GM12801 (cell line): ENCODE measurements around the gene MAST4.

Experiments
- CTCF ChIP-seq: IDR thresholded peaks from one replicate; pipeline ENCODE4 v1.5.1; 2011; ENCODE audit warnings: control low read depth; ENCODE audit not compliant: insufficient read length; ENCODE audit errors: extremely low read depth

MAST4 gene

GRCh38 chr5:66603881-66604280, 7.7 kb downstream of the MAST4 start:
- TF ChIP-seq CTCF, result no peak

DNA sequence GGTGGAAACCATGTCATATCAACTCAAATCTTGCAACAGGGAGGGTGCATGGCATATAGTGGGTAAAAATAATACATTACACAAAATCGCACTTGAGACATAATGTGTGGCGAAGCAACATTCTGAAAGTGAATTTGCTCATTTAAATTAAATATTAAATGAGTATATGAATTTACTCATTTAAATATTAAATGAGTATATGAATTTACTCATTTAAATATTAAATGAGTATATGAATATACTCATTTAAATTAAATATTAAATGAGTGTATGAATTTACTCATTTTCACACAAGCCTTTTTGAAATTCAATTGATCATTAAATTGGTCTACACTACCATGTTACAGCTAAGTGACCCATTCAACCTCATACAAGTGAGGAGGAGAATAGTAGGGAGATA, 10.5 kb downstream of the MAST4 start:
- no peak for TF ChIP-seq CTCF

DNA sequence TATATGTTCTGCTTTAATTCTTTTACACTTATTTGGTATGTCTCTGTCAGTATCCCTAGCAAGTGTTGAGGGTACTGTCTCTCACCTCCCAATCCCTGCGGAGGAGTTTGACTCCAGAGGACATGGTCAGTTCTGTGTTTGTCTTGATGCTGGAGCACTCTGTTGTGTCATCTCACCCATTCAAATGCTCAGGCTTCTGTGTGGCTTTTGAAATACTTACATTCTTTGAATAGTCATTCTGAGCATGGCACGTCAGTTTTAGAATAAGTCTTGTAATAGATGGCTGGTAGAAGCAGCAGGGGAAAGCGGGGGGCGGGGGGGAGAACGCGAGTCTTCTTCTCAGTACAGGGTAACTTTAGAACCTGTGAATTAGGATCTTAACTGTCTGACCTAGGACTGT, 12.3 kb downstream of the MAST4 start:
- no peak for TF ChIP-seq CTCF

GRCh38 chr5:66609615-66610014, 13.4 kb downstream of the MAST4 start:
- no peak for TF ChIP-seq CTCF

DNA sequence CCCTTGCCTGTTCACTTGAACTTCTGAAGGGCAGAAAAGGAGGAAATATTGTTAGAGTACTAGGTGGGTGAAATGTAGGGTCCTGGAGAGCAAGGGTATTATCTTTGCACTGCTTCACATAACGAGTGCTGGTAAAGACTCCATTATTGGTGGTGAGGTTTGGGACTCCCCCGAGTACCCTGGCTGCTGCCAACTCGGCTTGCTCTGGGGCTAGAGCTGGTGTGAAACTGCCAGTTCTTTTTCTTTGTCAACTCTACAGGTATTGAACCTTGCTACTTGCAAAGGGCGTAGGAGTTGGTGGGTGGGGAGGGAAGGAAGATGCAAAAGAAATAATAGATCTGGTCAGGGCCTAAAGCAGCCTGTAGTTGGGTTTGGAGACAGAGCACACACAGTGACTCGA, 16.0 kb downstream of the MAST4 start:
- TF ChIP-seq CTCF, result no peak

DNA sequence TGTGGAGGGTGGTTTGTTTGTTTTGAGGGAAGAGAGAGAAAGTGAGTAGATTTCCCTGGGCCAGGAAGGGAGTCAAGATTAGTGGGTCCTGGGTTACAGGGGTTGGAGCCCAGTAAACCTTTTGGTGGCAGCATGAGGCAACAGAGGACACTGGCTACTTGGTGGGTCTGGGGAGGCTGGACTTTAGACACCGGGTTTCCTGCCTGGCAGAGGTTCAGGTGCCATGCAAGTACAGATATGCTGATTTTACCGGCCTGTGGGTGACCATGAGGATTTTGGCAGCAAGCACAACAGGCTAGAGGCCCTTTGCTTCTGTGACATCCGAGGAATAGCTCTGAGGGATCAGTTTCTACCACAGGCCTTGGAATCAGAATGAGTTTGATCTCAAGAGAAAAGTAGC, 18.9 kb downstream of the MAST4 start:
- no peak for TF ChIP-seq CTCF

DNA sequence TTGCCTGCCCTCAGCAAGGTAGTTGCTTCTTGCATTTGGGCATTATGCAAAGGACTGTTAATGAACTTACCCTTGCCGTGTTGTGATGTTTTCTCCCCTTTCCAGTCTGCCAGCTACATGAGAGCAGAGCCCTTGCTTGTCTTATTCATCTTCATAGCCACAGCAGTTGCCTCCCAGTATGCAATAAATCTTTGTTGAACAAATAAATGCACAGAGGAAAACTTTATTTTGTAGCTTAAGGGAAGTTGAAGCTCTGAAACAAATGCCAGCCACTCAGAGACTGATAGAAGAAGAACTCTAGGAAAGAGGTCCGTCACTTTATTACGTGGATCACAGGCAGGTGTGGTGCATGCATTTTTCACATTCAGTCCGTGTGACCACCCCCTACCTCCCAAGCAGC, 19.7 kb downstream of the MAST4 start:
- TF ChIP-seq CTCF, result no peak
